Nephron progenitor cell (in vitro differentiated cells): Measurements from ENCODE around the gene IDH3G.

Source experiments
- DNase-seq: peaks from one replicate; pipeline ENCODE4 v3.0.0; 2021
- H3K27ac Mint-ChIP-seq: 2 replicates; pipeline ENCODE4 v1.8.0; 2021; ENCODE audit warnings: mild to moderate bottlenecking, moderate library complexity, mixed read lengths
- H3K27me3 Mint-ChIP-seq: 2 replicates; pipeline ENCODE4 v1.8.0; 2021; ENCODE audit warnings: mild to moderate bottlenecking, low read depth, mixed read lengths; ENCODE audit not compliant: poor library complexity
- H3K36me3 Mint-ChIP-seq: 2 replicates; pipeline ENCODE4 v1.8.0; 2021; ENCODE audit warnings: low read depth, mixed read lengths
- H3K4me1 Mint-ChIP-seq: 2 replicates; pipeline ENCODE4 v1.8.0; 2021; ENCODE audit warnings: mixed read lengths
- H3K4me3 Mint-ChIP-seq: 2 replicates; pipeline ENCODE4 v1.8.0; 2021; ENCODE audit warnings: mild to moderate bottlenecking, moderate library complexity, mixed read lengths
- H3K9me3 Mint-ChIP-seq: 2 replicates; pipeline ENCODE4 v1.8.0; 2021; ENCODE audit warnings: mild to moderate bottlenecking, moderate library complexity, mixed read lengths
- CTCF ChIP-seq: fragments of 200-600 bp; sonication (generic); IDR thresholded peaks from 2 replicates; pipeline ENCODE4 v1.5.0; 2021; ENCODE audit warnings: antibody characterized with exemption

Gene IDH3G

DNA sequence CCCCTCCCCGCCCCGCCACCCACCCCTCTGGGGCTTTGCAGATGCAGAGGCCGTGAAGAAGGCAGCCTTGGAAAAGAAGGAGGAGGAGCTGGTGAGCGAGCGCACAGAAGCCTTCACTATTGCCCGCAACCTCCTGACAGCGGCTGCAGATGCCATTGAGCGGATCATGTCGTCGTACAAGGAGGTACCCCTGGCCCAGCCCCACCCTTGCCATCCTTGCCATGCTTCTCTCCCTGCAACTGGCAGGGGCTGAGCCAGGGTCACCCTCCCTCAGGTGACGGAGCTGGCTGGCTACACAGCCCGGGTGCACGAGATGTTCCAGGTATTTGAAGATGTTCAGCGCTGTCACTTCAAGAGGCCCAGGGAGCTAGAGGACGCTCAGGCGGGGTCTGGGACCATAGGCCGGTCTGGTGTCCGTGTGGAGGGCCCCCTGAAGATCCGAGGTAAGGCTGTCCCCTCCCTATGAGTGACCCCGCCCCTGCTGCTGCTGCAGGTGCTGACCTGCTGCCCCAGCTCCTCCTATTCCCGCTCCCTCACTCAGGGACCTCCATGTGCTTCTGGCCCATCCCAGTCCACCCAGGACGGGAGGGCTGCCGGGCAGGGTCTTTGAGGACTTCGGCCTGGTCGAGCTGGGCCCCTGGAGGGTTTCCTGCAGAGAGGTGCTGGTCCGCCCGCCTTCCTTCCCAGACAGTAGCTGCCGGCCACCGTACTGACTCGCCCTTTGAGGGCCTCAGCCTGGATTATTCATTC is 57.9 kb downstream of the IDH3G start:
- Mint-ChIP-seq H3K4me3 (no peak overlapping the region), H3K27me3 (peaks cover 6% of the 10 kb centered on the region), H3K36me3 (peaks cover 23% of the 10 kb centered on the region), H3K9me3 (peaks cover 65% of the 10 kb centered on the region), H3K27ac (no peak overlapping the region), H3K4me1 (peaks cover 21% of the 10 kb centered on the region)
- no peak for DNase-seq
- TF ChIP-seq CTCF, result no peak
